Keratinocyte (primary cell): Measurements from ENCODE around the gene TUBGCP6.

Experiments
- CTCF ChIP-seq, 3 experiments: IDR thresholded peaks in 1 of 3; conservative IDR thresholded peaks in 1 of 3; optimal IDR thresholded peaks in 1 of 3; 2 replicates in 2 of 3; 3 replicates in 1 of 3; pipeline versions ENCODE3 to v1.5.1; 2011; ENCODE audit warnings: low read length in 3 of 3, mild to moderate bottlenecking in 3 of 3, moderate library complexity in 2 of 3, control low read depth in 1 of 3, inconsistent platforms in 1 of 3; ENCODE audit not compliant: insufficient read depth in 2 of 3; ENCODE audit errors: extremely low read depth in 1 of 3
- EZH2 ChIP-seq: IDR thresholded peaks from one replicate; pipeline ENCODE4 v1.6.1; 2012; ENCODE audit warnings: inconsistent platforms, mild to moderate bottlenecking, low read length, moderate library complexity

GRCh38 chr22:50175921-50176849 lies 68.6 kb downstream of the TUBGCP6 start:
- TF ChIP-seq CTCF (optimal IDR thresholded peaks at IDR 0.05 in 1 of 3, IDR thresholded peaks at IDR 0.05 in 1 of 3, conservative IDR thresholded peaks at IDR 0.05 in 1 of 3; ENCODE audit: extremely low read depth in 1 of 3, insufficient read depth in 2 of 3, low read length in 3 of 3) (no peak), EZH2 (no peak)
